CD4-positive, alpha-beta T cell treated with Interleukin-4 for 4 hours (primary cell): ENCODE data around the gene SMARCC1.

ENCODE experiments used
- DNase-seq: peaks from one replicate; pipeline ENCODE4 v3.0.0-alpha.2; 2020

Gene SMARCC1

DNA sequence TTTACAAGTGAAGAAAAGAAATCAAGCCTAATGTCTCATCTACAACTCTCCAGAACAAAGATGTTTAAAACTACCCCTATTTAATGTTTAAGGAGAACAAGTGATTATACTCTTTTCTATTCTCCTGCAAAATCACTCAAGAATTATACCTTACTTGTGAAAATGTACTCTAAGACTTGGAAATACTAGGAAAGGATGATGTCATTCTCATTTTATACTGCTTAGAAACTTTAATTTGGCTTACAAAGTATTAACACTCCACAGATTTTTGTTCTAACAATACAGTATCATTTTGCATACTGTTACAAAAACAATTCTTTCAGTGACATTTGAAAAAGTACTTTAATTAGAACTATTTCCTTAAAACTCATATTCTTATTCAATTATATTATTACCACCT lies 89.5 kb downstream of the SMARCC1 start:
- DNase-seq, result no peak

DNA sequence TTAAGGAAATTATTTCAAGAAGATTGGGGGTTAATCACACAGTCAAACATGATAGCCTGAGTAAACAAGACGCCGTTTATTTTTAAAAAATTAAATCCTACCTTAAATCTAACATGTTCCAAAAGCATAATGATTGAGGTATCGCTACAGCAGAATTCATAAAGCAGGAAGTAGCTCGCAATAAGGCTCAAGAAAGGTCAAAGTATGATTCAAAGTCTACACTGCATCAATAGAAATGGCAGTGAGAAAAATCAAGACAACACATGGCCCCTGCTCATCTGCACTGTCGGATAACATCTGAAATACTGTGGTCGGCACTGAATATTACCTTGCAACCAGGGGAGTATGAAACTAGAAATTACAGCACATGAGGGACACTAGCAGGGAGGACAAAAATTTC lies 93.2 kb downstream of the SMARCC1 start:
- no peak for DNase-seq

DNA sequence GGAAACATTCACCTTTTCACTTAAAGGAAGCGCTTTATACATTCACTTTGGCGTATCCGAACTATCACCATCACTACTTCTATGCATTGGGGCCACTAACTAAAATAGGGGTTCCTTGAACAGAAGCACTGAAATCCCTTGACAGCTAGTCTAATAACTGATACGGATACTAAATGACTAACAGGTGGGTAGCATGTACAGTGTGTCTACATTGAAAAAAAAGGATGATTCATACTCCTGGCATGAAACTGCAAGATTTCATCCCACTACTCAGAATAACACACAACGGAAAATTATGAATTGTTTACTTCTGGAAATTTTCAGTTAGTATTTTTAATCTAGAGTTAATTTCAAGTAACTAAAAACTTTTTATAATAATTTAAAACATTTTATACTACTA lies 96.7 kb downstream of the SMARCC1 start:
- DNase-seq, result no peak

- DNase-seq, result no peak
These were observed 100.7 kb downstream of the SMARCC1 start for GRCh38 chr3:47681016-47681415.

GRCh38 chr3:47678446-47679338 lies 103.0 kb downstream of the SMARCC1 start:
- DNase-seq, result no peak

DNA sequence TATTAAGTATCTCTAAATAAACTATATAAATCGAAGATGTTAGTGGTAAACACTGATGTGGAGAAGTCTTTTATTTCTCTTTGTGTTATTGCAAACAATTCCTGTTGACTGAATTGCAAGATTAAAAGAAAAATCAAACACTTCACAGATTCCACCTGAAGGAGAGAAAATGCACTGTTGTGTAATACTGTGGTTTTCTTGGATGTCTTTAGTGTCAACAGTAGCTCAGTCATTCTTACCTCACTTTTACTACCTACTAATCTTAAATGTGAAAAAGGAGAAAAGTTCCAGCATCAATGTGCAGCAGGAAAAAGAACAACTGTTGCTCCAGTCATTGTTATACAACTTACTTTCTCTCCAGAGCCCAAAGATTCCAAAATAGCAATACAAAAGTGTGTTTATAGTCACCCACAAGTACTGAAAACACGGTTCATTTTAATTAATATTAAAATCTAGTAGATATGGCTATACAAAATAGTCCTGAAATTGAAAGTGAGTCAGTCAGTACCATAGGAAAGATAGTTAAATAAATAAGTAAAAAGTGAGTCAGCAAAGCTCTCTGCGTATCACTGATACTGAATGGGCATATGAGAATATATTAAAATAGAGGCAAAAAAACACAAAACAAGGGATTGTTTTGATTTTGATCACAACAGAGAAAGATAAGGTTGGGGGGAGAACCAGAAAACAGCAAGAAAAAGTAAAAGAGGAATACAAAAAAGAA lies 112.5 kb downstream of the SMARCC1 start:
- DNase-seq, result no peak

DNA sequence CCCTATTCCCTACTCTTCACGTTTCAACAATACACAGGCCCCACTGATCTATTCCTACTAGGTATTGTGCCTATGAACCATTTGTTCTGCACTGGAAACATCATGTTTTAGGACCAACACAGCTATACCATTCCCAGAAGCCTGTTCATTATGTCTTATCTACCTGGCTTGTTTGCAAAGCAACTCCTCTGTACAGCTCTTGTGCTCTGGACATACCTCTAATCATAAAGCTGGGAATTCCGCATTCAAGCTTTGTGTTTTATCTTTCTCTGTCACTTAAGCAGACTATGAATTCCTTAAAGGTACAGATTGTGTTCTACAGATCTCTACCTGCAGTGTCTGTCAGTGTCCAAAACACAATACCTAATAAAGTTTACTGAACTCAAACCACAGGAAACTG lies 115.6 kb downstream of the SMARCC1 start:
- no peak for DNase-seq

GRCh38 chr3:47664519-47664918 lies 117.2 kb downstream of the SMARCC1 start:
- no peak for DNase-seq

DNA sequence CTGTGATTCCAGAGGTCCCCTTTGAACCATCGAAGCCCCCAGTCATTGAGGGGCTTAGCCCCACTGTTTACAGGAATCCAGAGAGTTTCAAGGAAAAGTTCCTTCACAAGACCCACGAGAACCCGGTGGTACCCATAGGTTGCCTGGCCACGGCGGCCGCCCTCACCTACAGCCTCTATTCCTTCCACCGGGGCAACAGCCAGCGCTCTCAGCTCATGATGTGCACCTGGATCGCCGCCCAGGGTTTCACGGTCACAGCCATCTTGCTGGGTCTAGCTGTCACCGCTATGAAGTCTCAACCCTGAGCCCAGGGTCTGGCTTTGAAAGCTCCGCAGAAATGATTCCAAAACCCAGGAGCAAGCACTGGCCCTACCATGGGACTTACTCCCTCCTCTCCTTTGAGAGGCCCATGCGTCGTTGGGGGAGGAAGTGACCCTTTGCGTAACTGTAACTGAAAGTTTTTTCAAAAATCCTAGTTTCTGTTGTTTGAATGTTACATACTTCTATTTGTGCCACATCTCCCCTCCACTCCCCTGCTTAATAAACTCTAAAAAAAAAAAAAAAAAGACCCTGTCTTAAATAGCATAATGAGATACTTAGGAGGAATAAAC lies 118.0 kb downstream of the SMARCC1 start:
- DNase-seq, result no peak

- DNase-seq, result no peak
These were observed 120.5 kb downstream of the SMARCC1 start for GRCh38 chr3:47661121-47661752.

DNA sequence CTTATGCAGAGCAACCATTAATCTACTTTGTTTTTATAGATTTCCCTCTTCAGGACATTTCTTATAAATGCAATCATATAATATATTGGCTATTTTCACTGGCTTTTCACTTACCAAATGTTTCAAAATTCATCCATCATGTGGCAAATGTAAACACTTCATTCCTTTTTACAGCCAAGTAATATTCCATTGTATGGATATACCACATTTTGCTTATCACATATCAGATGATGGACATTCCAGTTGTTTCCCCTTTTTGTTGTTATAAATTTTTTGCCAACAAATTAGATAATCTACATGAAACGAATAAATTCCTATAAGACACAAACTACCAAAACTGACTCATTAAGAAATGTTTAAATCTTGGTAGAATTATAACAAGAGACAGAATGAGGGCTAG lies 123.2 kb downstream of the SMARCC1 start:
- no peak for DNase-seq

DNA sequence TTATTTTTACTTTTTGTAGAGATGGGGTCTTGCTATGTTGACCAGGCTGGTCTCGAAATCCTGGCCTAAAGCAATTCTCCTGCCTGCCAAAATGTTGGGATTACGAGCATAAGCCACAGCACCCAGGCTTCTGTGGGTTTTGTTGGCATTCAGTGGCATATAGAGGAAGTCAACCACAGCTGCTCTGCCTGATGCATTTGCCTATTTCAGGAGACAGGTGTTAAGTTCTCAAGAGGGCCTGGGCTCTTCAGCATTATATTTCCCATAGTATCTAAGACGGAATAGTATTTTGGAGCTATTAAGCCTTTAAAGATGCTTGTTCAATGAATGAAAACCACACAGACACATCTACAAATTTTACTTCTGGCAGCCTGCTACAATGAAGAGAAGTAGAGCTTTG lies 129.6 kb downstream of the SMARCC1 start:
- DNase-seq, result no peak

DNA sequence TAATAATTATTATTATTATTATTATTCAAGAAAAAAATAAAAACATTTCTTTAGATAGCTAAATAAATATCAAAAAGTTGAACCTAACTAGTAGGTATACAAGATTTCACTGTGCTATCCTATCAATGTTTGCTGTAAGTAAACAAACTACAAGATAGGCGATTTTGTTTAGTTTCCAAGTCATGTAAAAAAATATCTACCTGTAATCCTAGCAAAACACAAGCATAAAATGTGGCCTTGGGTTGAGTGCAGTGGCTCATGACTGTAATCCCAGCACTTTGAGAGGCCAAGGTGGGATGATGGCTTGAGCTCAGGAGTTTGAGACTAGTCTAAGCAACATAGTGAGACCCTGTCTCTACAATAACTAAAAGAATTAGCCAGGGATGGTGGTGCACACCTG lies 131.4 kb downstream of the SMARCC1 start:
- no peak for DNase-seq

- no peak for DNase-seq
These were observed 134.1 kb downstream of the SMARCC1 start for GRCh38 chr3:47647550-47647949.

DNA sequence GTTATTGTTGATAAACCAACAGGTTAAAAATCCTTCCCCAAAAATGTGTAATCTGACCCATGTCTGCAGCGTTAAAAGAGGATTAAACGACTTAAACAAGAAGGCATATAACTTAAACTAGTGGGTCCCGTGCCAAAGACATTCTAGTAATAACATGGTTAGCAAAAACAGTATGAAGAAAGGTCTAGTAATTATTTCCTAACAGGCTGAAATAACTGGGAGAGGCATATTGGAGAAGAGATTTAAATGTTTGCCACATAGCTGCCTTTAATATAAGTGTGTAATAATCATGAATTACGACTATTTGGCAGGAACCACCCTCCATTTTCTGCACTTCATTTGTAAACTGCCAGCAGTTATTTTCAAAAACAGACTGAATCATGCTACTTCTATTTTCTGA lies 135.3 kb downstream of the SMARCC1 start:
- no peak for DNase-seq

DNA sequence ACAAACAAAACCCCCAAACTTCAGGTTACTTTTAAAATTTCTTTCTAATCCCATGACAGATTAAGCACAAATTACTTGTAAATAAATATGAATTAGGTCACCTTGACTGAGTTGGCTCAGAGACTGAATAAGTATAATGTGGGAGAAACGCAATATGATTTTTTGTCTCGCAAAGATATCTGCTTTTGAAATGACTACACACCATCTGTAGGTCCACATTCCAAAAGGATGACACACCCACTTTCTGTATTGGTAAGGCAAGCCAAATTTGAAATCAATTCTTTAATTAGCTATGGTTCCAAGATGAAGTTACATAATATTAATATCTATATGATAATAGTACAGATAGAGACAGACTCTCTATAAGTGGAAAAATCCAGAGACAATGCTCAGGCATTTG lies 136.1 kb downstream of the SMARCC1 start:
- no peak for DNase-seq

DNA sequence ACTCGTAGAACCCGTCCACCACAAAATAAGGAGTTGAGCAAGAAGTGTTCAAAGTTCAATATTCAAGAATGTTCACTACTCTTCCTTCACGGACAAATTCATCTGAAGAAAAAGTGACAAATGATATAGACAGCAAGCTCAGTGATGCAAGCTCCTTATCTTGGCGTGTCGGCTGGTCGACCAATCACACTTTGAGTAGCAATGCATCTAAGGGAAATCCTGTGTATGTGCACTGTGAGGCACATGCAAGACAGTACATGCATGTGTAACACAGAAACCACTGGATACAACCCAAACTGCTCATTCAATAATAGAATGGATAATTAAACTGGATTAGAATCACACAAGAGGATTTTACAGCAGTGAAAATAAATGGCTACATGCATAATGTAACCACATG lies 138.6 kb downstream of the SMARCC1 start:
- DNase-seq, result no peak

- no peak for DNase-seq
These were observed 140.0 kb downstream of the SMARCC1 start for GRCh38 chr3:47641739-47642138.

- DNase-seq, result no peak
These were observed 144.8 kb downstream of the SMARCC1 start for GRCh38 chr3:47636921-47637320.

DNA sequence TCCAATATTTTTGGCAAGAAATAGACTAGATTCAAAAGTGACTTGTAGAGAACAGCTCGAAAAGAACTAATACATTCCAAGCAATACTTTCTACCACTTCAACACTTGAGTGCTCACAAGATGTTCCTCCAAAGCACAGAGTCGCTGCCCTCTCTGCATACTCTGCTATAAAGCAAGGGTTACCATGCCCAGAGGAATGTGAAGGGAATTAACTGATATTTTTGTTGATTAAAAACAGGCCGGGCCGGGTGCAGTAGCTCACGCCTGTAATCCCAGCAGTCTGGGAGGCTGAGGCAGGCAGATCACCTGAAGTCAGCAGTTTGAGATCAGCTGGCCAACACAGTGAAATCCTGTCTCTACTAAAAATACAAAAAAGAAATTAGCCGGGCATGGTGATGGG lies 145.5 kb downstream of the SMARCC1 start:
- DNase-seq, result no peak

DNA sequence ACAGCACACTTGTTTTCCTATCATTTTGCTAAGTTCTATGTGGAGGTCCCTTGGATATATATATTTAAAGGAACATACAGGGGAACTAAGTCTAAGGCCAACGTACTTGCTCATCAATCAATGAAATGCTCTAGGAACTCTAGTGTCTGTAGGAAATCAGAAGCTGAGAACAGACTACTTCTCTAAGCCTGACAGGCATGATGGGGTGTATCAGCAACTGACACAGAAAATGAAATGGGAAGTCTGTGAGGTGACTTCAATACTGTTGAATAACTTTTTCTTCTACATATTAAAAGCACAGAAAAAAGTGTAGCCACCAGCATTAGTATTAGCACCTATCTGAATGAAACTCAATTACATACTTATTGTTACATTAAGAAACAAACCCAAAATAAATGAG lies 146.2 kb downstream of the SMARCC1 start:
- no peak for DNase-seq

- DNase-seq, result no peak
These were observed 146.7 kb downstream of the SMARCC1 start for GRCh38 chr3:47634996-47635395.

GRCh38 chr3:47630810-47631209 lies 150.9 kb downstream of the SMARCC1 start:
- DNase-seq, result no peak

DNA sequence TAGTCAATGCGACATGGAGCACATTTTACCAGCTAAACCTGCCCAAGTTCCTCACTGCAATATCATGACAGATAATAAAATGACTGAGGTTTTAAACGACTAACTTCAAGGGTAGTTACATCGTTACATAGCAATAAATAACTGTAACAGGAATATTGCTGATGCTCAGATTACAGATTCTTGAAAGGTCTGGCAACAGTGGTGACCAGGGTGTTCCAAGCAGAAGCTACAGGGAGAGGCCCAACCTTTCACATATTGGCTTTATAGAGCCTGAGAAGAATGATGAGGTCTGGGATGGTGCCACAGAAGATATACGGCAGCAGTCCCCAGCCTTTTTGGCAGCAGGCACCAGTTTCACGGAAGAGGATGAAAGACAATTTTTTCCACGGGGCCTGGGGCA lies 151.9 kb downstream of the SMARCC1 start:
- DNase-seq, result no peak
